Myocyte (in vitro differentiated cells): ENCODE results near the gene TRPC4AP. TPM values are rescaled to one million over a fixed set of nuclear protein-coding genes. Genes with fewer than 3 reads are reported as not detected.
"Not testable (repeated sequence)": the region's sequence is repeated elsewhere in the genome, so short reads cannot be mapped to it uniquely, and the experiment has no call there.

Experiments
- DNase-seq: peaks from one replicate; pipeline ENCODE4 v3.0.0-alpha.2; 2012; ENCODE audit warnings: low read depth
- total RNA-seq: library from RNA; depleted of rRNA; stranded (reverse); fragments of >200 nt; gene quantifications from 2 replicates; pipeline ENCODE4 v1.2.3, GENCODE V29; 2014

The TRPC4AP gene
- total RNA-seq, 1 donor from 2014 or later = 61.0 TPM

GRCh38 chr20:35104685-35105295 is 12.2 kb upstream of the TRPC4AP start:
- no peak for DNase-seq

DNA sequence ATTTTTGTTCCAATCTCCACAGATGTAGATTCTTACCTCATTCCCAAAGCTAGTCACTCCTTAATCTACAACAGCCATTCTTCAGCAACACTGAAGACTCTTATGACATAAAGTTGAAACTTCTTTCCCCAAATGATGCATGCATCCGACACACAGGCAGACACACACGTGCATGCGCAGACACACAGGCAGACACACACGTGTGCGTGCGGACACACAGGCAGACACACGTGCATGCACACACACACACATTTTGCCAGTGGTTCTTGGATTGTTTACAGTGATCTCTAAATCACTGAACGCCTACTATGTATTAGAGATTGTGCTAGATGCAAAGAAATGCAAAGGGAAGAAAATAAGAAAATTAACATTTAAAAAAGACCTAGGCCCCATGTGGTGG is 9.0 kb upstream of the TRPC4AP start:
- no peak for DNase-seq

GRCh38 chr20:35093267-35093884 is 769 bp upstream of the TRPC4AP start:
- DNase-seq = peak; percentile 44

DNA sequence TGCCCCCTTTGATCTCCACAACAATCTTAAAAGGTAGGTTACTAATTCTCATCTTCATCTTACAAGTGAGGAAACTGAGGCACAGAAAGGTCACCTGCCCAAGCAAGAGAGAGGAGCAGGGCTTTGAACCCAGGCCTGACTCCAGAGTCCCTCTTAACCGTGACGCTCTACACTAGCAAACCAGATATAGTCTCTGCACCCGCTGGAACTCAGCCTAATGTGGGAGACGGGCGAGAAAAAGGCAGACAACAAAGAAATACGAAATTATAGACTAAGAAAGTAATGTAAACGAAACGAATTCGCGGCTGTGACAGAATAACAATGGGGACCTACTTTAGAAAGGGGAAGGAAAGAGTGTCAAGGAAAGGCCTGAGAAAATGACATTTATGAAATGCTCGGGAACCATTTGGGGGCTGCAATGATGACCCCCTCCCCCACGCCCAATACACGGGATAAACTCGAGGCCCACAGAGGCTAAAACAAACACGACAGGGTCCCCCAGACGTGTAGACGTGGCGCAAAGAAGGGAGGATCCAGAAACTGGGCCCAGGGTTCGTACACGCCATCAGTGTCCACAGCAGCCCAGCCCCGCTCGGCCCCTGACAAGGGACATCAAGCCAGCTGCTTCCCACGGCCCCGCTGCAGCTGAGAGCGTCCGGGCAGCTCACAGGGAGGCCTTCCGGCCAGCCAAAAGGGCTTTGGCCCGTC is 637 bp downstream of the TRPC4AP start:
- DNase-seq = peak; percentile 29

DNA sequence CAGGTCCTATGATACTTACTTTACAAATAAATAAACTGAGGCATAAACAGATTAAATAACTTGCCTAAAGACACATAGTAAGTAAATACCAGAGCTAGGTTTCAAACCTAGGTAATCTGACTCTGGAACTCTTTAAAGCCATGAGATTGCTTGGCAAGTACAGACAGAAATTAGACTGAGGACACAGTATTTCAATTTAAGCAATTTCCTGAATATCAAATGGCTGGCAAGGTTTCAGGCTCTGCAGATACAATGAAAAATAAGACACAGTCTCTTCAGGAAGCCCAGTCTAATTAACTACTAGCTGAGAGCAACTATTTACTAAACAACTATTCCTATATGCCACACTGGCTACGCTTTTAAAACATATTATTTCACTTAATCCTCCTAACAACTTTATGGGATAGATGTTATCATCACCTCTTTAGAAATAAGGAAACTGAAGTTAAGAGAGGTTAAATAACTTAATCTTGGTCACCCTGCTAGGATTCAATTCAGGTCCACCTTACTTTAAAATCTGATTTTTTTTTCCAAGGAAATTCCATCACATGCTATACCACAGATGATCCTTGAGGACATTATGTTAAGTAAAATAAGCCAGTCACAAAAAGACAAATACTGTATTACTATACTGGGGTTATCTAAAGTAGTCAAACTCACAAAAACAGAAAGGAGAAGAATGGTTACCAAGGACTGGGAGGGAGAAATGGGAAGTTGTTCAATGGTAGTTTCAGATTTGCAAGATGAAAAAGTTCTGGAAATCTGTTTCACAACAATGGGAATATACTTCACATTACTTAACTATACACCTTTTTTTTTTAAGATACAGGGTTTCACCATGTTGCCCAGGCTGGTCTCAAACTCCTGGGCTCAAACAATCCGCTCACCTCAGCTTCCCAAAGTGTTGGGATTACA is 4.1 kb downstream of the TRPC4AP start:
- no peak for DNase-seq

GRCh38 chr20:35087791-35088190 is 4.8 kb downstream of the TRPC4AP start:
- DNase-seq = no peak

- no peak for DNase-seq
Observed at GRCh38 chr20:35087355-35087754, 5.3 kb downstream of the TRPC4AP start.

- no peak for DNase-seq
Observed at GRCh38 chr20:35085477-35086225, 7.0 kb downstream of the TRPC4AP start.

DNA sequence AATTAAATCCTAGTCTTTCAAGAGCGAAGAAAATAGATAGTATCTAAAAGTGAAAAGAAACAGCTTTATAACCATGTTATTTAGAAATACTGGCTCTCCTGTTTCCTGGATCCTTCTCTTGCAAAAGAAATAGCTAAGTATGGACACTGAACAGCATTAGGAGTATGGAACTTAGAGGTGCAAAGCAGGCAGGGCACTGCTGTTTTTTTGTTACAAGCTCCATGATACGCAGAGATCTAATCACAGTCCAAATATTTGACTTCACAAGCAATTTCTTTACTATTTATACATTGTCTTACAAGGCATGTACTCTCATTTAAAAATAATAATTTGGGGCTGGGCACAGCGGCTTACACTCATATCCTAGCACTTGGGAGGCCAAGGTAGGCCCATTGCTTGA is 7.6 kb downstream of the TRPC4AP start:
- DNase-seq = no peak

DNA sequence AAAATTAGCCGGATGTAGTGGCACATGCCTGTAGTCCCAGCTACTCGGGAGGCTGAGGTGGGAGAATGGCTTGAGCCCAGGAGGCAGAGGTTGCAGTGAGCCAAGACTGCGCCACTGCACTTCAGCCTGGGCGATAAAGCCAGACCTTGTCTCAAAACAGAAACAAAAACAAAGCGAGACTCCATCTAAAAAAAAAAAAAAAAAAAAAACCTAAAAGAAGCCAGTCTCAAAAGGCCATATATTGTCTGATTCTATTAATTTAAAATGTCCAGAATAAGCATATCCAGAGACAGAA is 12.3 kb downstream of the TRPC4AP start:
- not testable (repeated sequence) for DNase-seq

DNA sequence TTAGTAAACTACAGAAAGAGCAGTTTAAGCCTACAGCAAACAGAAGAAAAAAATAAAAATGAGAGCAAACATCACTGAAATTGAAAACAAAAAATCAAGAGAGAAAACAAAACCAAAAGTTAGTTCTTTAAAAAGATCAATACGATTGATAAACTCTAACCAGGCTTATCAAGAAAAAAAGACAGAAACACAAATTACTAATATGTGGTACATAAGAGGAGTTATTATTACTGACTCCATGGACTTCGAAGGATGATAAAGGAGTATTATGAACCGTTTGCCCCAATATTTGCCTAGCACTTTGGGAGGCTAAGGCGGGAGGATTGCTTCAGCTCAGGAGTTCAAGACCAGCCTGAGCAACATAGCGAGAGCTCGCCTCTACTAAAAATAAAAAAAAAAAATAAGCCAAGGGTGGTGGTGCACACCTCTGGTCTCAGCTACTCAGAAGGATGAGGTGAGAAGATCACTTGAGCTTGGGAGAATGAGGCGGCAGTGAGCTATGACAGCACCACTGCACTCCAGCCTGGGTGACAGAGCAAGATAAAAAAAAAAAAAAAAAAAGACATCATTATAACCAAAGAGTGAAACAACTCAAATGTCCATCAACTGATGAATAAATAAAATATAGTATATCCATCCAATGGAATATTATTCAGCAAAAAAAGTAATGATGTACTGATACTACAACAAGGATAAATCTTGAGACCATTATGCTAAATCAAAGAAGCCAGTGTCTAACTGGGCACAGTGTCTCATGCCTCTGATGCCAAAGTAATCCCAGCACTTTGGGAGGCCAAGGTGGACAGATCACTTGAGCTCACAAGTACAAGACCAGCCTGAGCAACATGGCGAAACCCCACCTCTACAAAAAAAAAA is 12.9 kb downstream of the TRPC4AP start:
- DNase-seq = no peak

- DNase-seq = no peak
Observed at GRCh38 chr20:35077872-35078271, 14.7 kb downstream of the TRPC4AP start.

DNA sequence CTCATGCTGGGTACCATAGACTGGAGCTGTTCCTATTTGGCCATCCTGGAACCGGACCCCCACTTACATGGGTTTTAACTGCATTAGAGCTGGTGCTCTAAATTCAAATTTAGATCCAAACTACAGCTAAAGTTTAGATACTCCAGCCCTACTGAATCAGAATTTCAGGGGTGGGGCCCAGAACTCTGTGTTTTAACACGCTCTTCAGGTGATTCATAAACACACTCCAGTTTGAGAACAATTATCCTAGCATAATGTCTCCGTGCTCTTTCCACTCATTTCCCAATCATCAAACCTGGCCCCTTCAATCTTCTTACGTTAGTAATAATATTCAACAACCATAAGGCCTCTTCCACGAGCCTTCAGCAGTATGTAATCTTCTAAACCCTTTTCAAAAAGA is 15.3 kb downstream of the TRPC4AP start:
- no peak for DNase-seq

GRCh38 chr20:35071436-35072153 is 21.0 kb downstream of the TRPC4AP start:
- not testable (repeated sequence) for DNase-seq

DNA sequence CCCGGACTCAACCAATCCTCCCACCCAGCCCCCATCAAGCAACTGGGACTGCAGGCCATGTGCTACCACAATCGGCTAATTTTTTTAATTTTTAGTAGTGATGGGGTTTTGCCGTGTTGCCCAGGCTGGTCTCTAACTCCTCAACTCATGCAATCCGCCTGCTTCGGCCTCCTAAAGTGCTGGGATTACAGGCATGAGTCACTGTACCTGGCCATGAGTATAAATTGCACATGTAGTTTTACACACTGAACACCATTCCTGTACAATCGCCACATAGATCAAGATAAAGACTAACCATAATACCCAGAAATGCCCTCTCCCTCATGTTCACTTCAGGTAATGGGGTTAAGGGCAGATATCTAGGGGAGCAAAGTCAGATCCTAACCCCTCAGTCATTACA is 26.4 kb downstream of the TRPC4AP start:
- no peak for DNase-seq

- DNase-seq = no peak
Observed at GRCh38 chr20:35065181-35065580, 27.4 kb downstream of the TRPC4AP start.

DNA sequence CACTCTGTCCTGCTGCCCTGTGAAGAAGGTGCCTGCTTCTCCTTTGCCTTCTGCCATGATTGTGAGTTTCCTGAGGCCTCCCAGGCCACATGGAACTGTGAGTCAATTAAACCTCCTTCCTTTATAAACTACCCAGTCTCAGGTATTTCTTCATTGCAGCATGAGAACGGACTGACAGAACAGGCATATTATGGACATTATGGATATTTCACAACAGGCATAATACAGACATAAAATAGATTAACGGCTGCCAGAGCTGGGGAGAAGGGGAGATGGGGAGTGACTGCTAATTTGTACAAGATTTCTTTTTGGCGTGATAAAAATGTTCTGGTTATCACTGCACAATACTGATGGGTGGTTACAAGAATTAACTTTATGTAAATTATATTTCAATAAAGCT is 29.4 kb downstream of the TRPC4AP start:
- DNase-seq = no peak

DNA sequence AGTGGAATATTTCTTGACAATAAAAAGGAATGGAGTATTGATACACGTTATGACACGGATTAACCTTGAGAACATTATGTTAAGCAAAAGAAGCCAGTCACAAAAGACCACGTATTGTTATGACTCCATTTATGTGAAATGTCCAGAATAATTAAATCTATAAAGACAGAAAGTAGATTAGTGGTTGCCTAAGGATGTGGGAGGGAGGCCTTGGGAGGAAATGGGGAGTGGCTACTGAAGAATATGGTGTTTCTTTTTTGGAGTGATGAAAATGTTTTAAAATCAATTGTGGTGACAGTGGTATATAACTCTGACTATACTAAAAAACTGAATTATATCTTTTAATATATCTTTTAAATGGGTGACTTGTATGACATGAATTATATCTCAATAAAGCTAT is 30.1 kb downstream of the TRPC4AP start:
- no peak for DNase-seq

DNA sequence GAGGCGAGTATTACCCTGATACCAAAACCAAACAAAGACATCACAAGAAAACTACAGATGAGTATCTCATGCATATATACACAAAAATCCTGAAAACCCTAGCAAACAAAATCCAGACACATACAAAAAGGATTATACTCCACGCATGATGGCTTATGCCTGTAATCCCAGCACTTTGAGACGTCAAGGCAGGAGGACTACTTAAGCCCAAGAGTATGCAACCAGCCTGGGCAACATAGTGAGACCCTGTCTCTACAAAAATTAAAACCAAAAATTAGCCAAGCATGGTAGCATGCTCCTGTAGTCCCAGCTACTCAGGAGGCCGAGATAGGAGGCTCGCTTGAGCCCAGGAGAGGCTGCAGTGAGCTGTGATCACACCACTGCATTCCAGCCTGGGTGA is 32.4 kb downstream of the TRPC4AP start:
- no peak for DNase-seq
